ENCODE data around the gene PLEKHA5.

PLEKHA5 gene

GRCh38 chr12:19419086-19419485 is 289.6 kb downstream of the PLEKHA5 start:
- no peaks in the 10 kb centered on the region for H3K36me3 Mint-ChIP-seq
- no peak overlapping the region for H3K4me3 Mint-ChIP-seq
- CTCF ChIA-PET = interaction anchor here (1.2 kb wide), 1 partner anchor 8 kb away, joined by 3 read pairs; no protein-coding TSS in a partner anchor
- H3K27me3 Mint-ChIP-seq = no peaks in the 10 kb centered on the region
- no peak for DNase-seq
- no peaks in the 10 kb centered on the region for H3K9me3 Mint-ChIP-seq
- H3K27ac Mint-ChIP-seq = no peak overlapping the region
- H3K4me1 Mint-ChIP-seq = peaks cover 18% of the 10 kb centered on the region

DNA sequence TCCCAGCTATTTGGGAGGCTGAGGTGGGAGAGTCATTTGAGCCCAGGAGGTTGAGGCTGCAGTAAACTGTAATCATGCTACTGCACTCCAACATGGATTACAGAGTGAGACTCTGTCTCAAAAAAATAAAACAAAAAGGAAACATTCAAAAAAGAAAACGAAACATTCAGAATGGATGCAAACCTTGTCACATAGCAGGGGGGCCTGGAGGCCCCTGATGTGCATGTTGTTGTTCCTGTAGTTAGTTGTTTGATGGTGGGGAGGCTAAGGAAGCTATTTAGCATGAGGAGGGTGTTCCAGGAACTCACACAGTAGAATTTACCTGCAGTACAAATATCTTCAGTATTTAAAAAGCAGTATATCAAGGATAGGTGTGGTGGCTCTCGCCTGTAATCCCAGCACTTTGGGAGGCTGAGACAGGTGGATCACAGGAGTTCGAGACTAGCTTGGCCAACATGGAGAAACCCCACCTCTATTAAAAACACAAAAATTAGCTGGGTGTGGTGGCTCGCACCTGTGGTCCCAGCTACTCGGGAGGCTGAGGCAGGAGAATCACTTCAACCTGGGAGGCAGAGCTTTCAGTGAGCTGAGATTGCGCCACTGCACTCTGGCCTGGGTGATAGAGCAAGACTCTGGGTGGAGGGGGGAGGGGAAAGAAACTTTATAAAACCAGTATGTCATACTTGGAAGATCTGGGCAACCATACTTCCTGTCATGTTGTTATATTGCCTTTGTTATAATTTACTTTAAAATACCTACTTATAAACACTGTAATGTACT is 292.2 kb downstream of the PLEKHA5 start:
- H3K27me3 Mint-ChIP-seq = no peaks in the 10 kb centered on the region
- no peak for DNase-seq
- H3K27ac Mint-ChIP-seq = peak overlapping the region; percentile 83
- H3K4me1 Mint-ChIP-seq = peaks cover 18% of the 10 kb centered on the region
- no peaks in the 10 kb centered on the region for H3K36me3 Mint-ChIP-seq
- no peaks in the 10 kb centered on the region for H3K9me3 Mint-ChIP-seq
- CTCF ChIA-PET = no interaction called here
- no peak overlapping the region for H3K4me3 Mint-ChIP-seq

GRCh38 chr12:19423166-19423930 is 293.8 kb downstream of the PLEKHA5 start:
- Mint-ChIP-seq H3K27ac (no peak overlapping the region), H3K4me1 (peaks cover 25% of the 10 kb centered on the region), H3K9me3 (peaks cover 3% of the 10 kb centered on the region), H3K36me3 (peaks cover 2% of the 10 kb centered on the region), H3K27me3 (no peaks in the 10 kb centered on the region), H3K4me3 (no peak overlapping the region)
- CTCF ChIA-PET = no interaction called here
- no peak for DNase-seq

Data from activated naive CD4-positive, alpha-beta T cell treated with anti-CD3 and anti-CD28 coated beads, Interleukin-2, amount 10 ng/mL, durations not matched to agents 7 days and 5 days (primary cell).